CD4-positive, CD25-positive, alpha-beta regulatory T cell (primary cell): ENCODE data around the gene SLC35E1. TPM values are rescaled to one million over a fixed set of nuclear protein-coding genes. Genes with fewer than 3 reads are reported as not detected.
"Not testable (repeated sequence)": the region's sequence is repeated elsewhere in the genome, so short reads cannot be mapped to it uniquely, and the experiment has no call there.

ENCODE experiments used
- ATAC-seq, 2 donors: fragments of 150-1000 bp; cut with Tn5 transposase; one replicate each; pipeline ENCODE4 v1.10.0; 2021; ENCODE audit warnings: low read depth in 2 of 2, moderate number of reproducible peaks in 2 of 2, moderate library complexity in 1 of 2
- DNase-seq, 3 donors: peaks; one replicate each; pipeline versions ENCODE4 v3.0.0 to v3.0.0-alpha.2; 2012 to 2022; ENCODE audit warnings: mixed read lengths in 1 of 3
- H3K27ac ChIP-seq: one replicate; pipeline ENCODE4 v1.7.0; 2013; ENCODE audit warnings: mild to moderate bottlenecking, low read length; ENCODE audit not compliant: insufficient read depth, poor library complexity, severe bottlenecking
- H3K27me3 ChIP-seq: one replicate; pipeline ENCODE4 v1.7.0; 2013; ENCODE audit warnings: low read length; ENCODE audit not compliant: control insufficient read depth, insufficient read depth
- H3K36me3 ChIP-seq: one replicate; pipeline ENCODE4 v1.7.0; 2013; ENCODE audit warnings: mild to moderate bottlenecking, low read length, moderate library complexity; ENCODE audit not compliant: control insufficient read depth, insufficient read depth
- H3K4me1 ChIP-seq: 2 replicates; pipeline ENCODE4 v1.7.0; 2013; ENCODE audit warnings: mild to moderate bottlenecking, low read length; ENCODE audit not compliant: insufficient read depth, control insufficient read depth, poor library complexity, severe bottlenecking
- H3K4me3 ChIP-seq: one replicate; pipeline ENCODE4 v1.7.0; 2013; ENCODE audit warnings: low read depth, mild to moderate bottlenecking, low read length, moderate library complexity
- H3K9me3 ChIP-seq, 2 experiments: 1 replicate in 1 of 2; 2 replicates in 1 of 2; pipeline ENCODE4 v1.7.0; 2013; ENCODE audit warnings: low read length in 2 of 2, mild to moderate bottlenecking in 1 of 2, moderate library complexity in 1 of 2; ENCODE audit not compliant: control insufficient read depth in 2 of 2
- H3K27ac Mint-ChIP-seq, 3 donors: one replicate each; pipeline ENCODE4 v1.8.0; 2020 to 2022; ENCODE audit warnings: mild to moderate bottlenecking in 3 of 3, mixed read lengths in 3 of 3, moderate library complexity in 2 of 3
- H3K27me3 Mint-ChIP-seq: one replicate; pipeline ENCODE4 v1.8.0; 2022; ENCODE audit warnings: mild to moderate bottlenecking, mixed read lengths
- H3K36me3 Mint-ChIP-seq: one replicate; pipeline ENCODE4 v1.8.0; 2020; ENCODE audit warnings: mixed read lengths
- H3K4me1 Mint-ChIP-seq, 4 donors: one replicate each; pipeline ENCODE4 v1.8.0; 2020 to 2022; ENCODE audit warnings: mixed read lengths in 4 of 4, mild to moderate bottlenecking in 1 of 4
- H3K4me3 Mint-ChIP-seq, 4 donors: one replicate each; pipeline ENCODE4 v1.8.0; 2020 to 2022; ENCODE audit warnings: mild to moderate bottlenecking in 4 of 4, mixed read lengths in 4 of 4, moderate library complexity in 3 of 4
- H3K9me3 Mint-ChIP-seq, 7 donors: one replicate each; pipeline ENCODE4 v1.8.0; 2020 to 2022; ENCODE audit warnings: mixed read lengths in 7 of 7, mild to moderate bottlenecking in 3 of 7, moderate library complexity in 2 of 7
- polyA plus RNA-seq, 4 donors: library from polyadenylated mRNA; unstranded; fragments of 300-500 nt; fragmentation: Illumina TruSeq; gene quantifications; one replicate each; pipeline ENCODE4 v1.2.3, GENCODE V29; 2021
- total RNA-seq: library from RNA; stranded (reverse); gene quantifications from one replicate; pipeline ENCODE4 v1.2.3, GENCODE V29; 2022

Gene SLC35E1
- total and polyA plus RNA-seq, 5 donors from 2014 or later = 19.0 to 93.1 (median 28.2) TPM

GRCh38 chr19:16559780-16560276 lies 12.4 kb downstream of the SLC35E1 start:
- Histone ChIP-seq H3K27me3 (no peaks in the 10 kb centered on the region), H3K4me3 (no peak overlapping the region), H3K27ac (no peak overlapping the region), H3K36me3 (peaks cover 47% of the 10 kb centered on the region), H3K9me3 (no peaks in the 10 kb centered on the region), H3K4me1 (no peaks in the 10 kb centered on the region)
- peaks cover 33% of the 10 kb centered on the region for H3K36me3 Mint-ChIP-seq
- peaks cover 0 to 12% (median 7%) of the 10 kb centered on the region in 4 donors for H3K4me1 Mint-ChIP-seq
- H3K9me3 Mint-ChIP-seq = no peaks in the 10 kb centered on the region
- no peak for ATAC-seq
- peak overlapping the region in 1 of 3 donors; percentile 80 for H3K27ac Mint-ChIP-seq
- DNase-seq = no peak
- no peak overlapping the region for H3K4me3 Mint-ChIP-seq
- no peaks in the 10 kb centered on the region for H3K27me3 Mint-ChIP-seq

GRCh38 chr19:16554776-16555175 lies 17.4 kb downstream of the SLC35E1 start:
- Histone ChIP-seq H3K9me3 (no peaks in the 10 kb centered on the region), H3K27ac (no peak overlapping the region), H3K36me3 (peaks cover 43% of the 10 kb centered on the region), H3K4me1 (no peaks in the 10 kb centered on the region), H3K27me3 (no peaks in the 10 kb centered on the region), H3K4me3 (no peak overlapping the region)
- Mint-ChIP-seq H3K9me3 (no peaks in the 10 kb centered on the region), H3K27me3 (no peaks in the 10 kb centered on the region), H3K4me1 (peaks cover 0 to 4% (median 2%) of the 10 kb centered on the region in 4 donors), H3K27ac (no peak overlapping the region), H3K4me3 (no peak overlapping the region), H3K36me3 (peaks cover 20% of the 10 kb centered on the region)
- ATAC-seq = no peak
- no peak for DNase-seq

GRCh38 chr19:16551902-16552301 lies 20.3 kb downstream of the SLC35E1 start:
- not testable (repeated sequence) for H3K4me1 Mint-ChIP-seq, H3K4me3 Mint-ChIP-seq, H3K9me3 Mint-ChIP-seq, H3K4me1 ChIP-seq, DNase-seq, H3K4me3 ChIP-seq, H3K27me3 ChIP-seq, H3K27ac ChIP-seq, H3K9me3 ChIP-seq, H3K27me3 Mint-ChIP-seq, ATAC-seq
- peaks cover 16% of the 10 kb centered on the region for H3K36me3 Mint-ChIP-seq
- peaks cover 36% of the 10 kb centered on the region for H3K36me3 ChIP-seq
- peak overlapping the region in 2 of 3 donors; percentile 38 to 55 for H3K27ac Mint-ChIP-seq

GRCh38 chr19:16548956-16549355 lies 23.3 kb downstream of the SLC35E1 start:
- H3K27me3 Mint-ChIP-seq = no peaks in the 10 kb centered on the region
- no peaks in the 10 kb centered on the region for H3K9me3 ChIP-seq
- no peak overlapping the region for H3K27ac ChIP-seq
- no peaks in the 10 kb centered on the region for H3K9me3 Mint-ChIP-seq
- H3K27me3 ChIP-seq = no peaks in the 10 kb centered on the region
- no peak overlapping the region for H3K4me3 ChIP-seq
- H3K27ac Mint-ChIP-seq = no peak overlapping the region
- DNase-seq = no peak
- ATAC-seq = no peak
- peaks cover 24% of the 10 kb centered on the region for H3K36me3 ChIP-seq
- H3K4me1 ChIP-seq = peaks cover 18% of the 10 kb centered on the region
- peaks cover 5 to 20% (median 10%) of the 10 kb centered on the region in 4 donors for H3K4me1 Mint-ChIP-seq
- no peak overlapping the region for H3K4me3 Mint-ChIP-seq
- peaks cover 16% of the 10 kb centered on the region for H3K36me3 Mint-ChIP-seq

- Histone ChIP-seq H3K36me3 (peaks cover 3% of the 10 kb centered on the region), H3K27me3 (no peaks in the 10 kb centered on the region), H3K9me3 (no peaks in the 10 kb centered on the region), H3K27ac (no peak overlapping the region), H3K4me1 (peaks cover 53% of the 10 kb centered on the region), H3K4me3 (no peak overlapping the region)
- Mint-ChIP-seq H3K27ac (peak overlapping the region in 2 of 3 donors; percentile 74 to 84), H3K4me1 (peaks cover 18 to 50% (median 27%) of the 10 kb centered on the region in 4 donors), H3K27me3 (no peaks in the 10 kb centered on the region), H3K4me3 (peak overlapping the region; percentile 60 to 78 (median 68)), H3K9me3 (no peaks in the 10 kb centered on the region), H3K36me3 (peaks cover 4% of the 10 kb centered on the region)
- DNase-seq (no peak), ATAC-seq (no peak)
These were observed 27.6 kb downstream of the SLC35E1 start for GRCh38 chr19:16544473-16545231.

GRCh38 chr19:16543734-16544133 lies 28.5 kb downstream of the SLC35E1 start:
- not testable (repeated sequence) for H3K9me3 Mint-ChIP-seq, H3K36me3 ChIP-seq, H3K36me3 Mint-ChIP-seq, H3K9me3 ChIP-seq, ATAC-seq, H3K27me3 ChIP-seq, H3K27me3 Mint-ChIP-seq, DNase-seq
- Histone ChIP-seq H3K4me3 (peak overlapping the region; percentile 84), H3K4me1 (peaks cover 59% of the 10 kb centered on the region), H3K27ac (peak overlapping the region; percentile 85)
- Mint-ChIP-seq H3K4me1 (peaks cover 19 to 56% (median 29%) of the 10 kb centered on the region in 4 donors), H3K4me3 (peak overlapping the region; percentile 55 to 97 (median 92)), H3K27ac (peak overlapping the region in 2 of 3 donors; percentile 70 to 89)

GRCh38 chr19:16542910-16543472 lies 29.2 kb downstream of the SLC35E1 start:
- H3K36me3 ChIP-seq = peaks cover 10% of the 10 kb centered on the region
- H3K27ac ChIP-seq = peak overlapping the region; percentile 85
- Mint-ChIP-seq H3K27ac (peak overlapping the region; percentile 80 to 89 (median 89)), H3K4me3 (peak overlapping the region; percentile 90 to 97 (median 94)), H3K27me3 (no peaks in the 10 kb centered on the region), H3K36me3 (peaks cover 15% of the 10 kb centered on the region), H3K9me3 (no peaks in the 10 kb centered on the region), H3K4me1 (peaks cover 19 to 63% (median 30%) of the 10 kb centered on the region in 4 donors)
- no peak for ATAC-seq
- peak overlapping the region; percentile 84 for H3K4me3 ChIP-seq
- no peaks in the 10 kb centered on the region for H3K9me3 ChIP-seq
- no peaks in the 10 kb centered on the region for H3K27me3 ChIP-seq
- DNase-seq = peak in 1 of 3 donors; percentile 17
- H3K4me1 ChIP-seq = peaks cover 60% of the 10 kb centered on the region
